Hepatocyte (in vitro differentiated cells): ENCODE measurements around the gene FXYD6.

ENCODE experiments used
- CTCF ChIP-seq: fragments of 200-600 bp; sonication (generic); IDR thresholded peaks from 2 replicates; pipeline ENCODE4 v1.5.1; 2016; ENCODE audit warnings: antibody characterized with exemption, mild to moderate bottlenecking; ENCODE audit not compliant: poor library complexity
- EZH2 ChIP-seq: fragments of 200-600 bp; sonication (generic); IDR thresholded peaks from 2 replicates; pipeline ENCODE4 v1.6.1; 2016; ENCODE audit warnings: antibody characterized with exemption, mild to moderate bottlenecking, borderline replicate concordance
- EZH2phosphoT487 ChIP-seq: fragments of 200-600 bp; sonication (generic); IDR thresholded peaks from one replicate; pipeline ENCODE4 v1.6.1; 2018; ENCODE audit warnings: antibody characterized with exemption, mild to moderate bottlenecking, low read depth, moderate library complexity; ENCODE audit not compliant: unreplicated experiment, severe bottlenecking

- TF ChIP-seq CTCF (no peak), EZH2 (no peak), EZH2phosphoT487 (no peak)
These were observed 43.0 kb downstream of the FXYD6 start for GRCh38 chr11:117833401-117833891.
